GM21786 (cell line): Measurements from ENCODE around the gene CARF.
"Not testable (repeated sequence)": the region's sequence is repeated elsewhere in the genome, so short reads cannot be mapped to it uniquely, and the experiment has no call there.

Source experiments
- ATAC-seq: cut with Tn5 transposase; IDR thresholded peaks from one replicate; pipeline ENCODE4 v1.9.1; 2021; ENCODE audit not compliant: unreplicated experiment

CARF gene

GRCh38 chr2:202911512-202912341 lies at the start of gene CARF, which contains the start of gene WDR12:
Gene CARF, plus strand, starts transcription at chr2:202912275. Its CDS starts 29,628 bp downstream, at chr2:202941903.
Gene WDR12, minus strand, starts transcription at chr2:202911673. Its CDS starts 197 bp downstream, at chr2:202911476.
- ATAC-seq: peak; percentile 71

GRCh38 chr2:202870431-202871299 lies 41.4 kb upstream of the CARF start:
- ATAC-seq: peak; percentile 71

GRCh38 chr2:202871300-202872141 lies 40.6 kb upstream of the CARF start, which contains the start of gene ICA1L:
Gene ICA1L, minus strand, starts transcription at chr2:202871766. Its CDS starts 42,757 bp downstream, at chr2:202829009.
- ATAC-seq: peak; percentile 40

- ATAC-seq: no peak
Measured at GRCh38 chr2:202877699-202878098, 34.4 kb upstream of the CARF start.

GRCh38 chr2:202881570-202881969 lies 30.5 kb upstream of the CARF start:
- ATAC-seq: no peak

- ATAC-seq: no peak
Measured at GRCh38 chr2:202883987-202884675, 27.9 kb upstream of the CARF start.

GRCh38 chr2:202885190-202885589 lies 26.9 kb upstream of the CARF start:
- no peak for ATAC-seq

- not testable (repeated sequence) for ATAC-seq
Measured at GRCh38 chr2:202905507-202905906, 6.6 kb upstream of the CARF start.

GRCh38 chr2:202908186-202908585 lies 3.9 kb upstream of the CARF start:
- no peak for ATAC-seq

GRCh38 chr2:202909394-202910192 lies 2.5 kb upstream of the CARF start:
- no peak for ATAC-seq

- not testable (repeated sequence) for ATAC-seq
Measured at GRCh38 chr2:202910250-202910649, 1.8 kb upstream of the CARF start.

GRCh38 chr2:202910698-202911097 lies 1.4 kb upstream of the CARF start:
- no peak for ATAC-seq

- ATAC-seq: peak; percentile 14
Measured at GRCh38 chr2:202911203-202911511, 918 bp upstream of the CARF start.

- peak; percentile 44 for ATAC-seq
Measured at GRCh38 chr2:202912342-202913201, 497 bp downstream of the CARF start.

- ATAC-seq: no peak
Measured at GRCh38 chr2:202918860-202919259, 6.8 kb downstream of the CARF start.

GRCh38 chr2:202932425-202933138 lies 20.5 kb downstream of the CARF start:
- no peak for ATAC-seq

- no peak for ATAC-seq
Measured at GRCh38 chr2:202933139-202933510, 21.1 kb downstream of the CARF start.

- no peak for ATAC-seq
Measured at GRCh38 chr2:202933958-202934357, 21.9 kb downstream of the CARF start.
